Calu3 (cell line): ENCODE measurements around the gene MYO1H. TPM values are rescaled to one million over a fixed set of nuclear protein-coding genes. Genes with fewer than 3 reads are reported as not detected.

Experiments
- BruUV-seq: library from RNA; stranded (reverse); fragments of 400-500 nt; replicated peaks from 2 replicates; lab custom pipeline; 2021; lab: Mats Ljungman, UMichigan
- CTCF ChIA-PET: fragments of 300-600 bp; sonication (Branson Sonifier 250); formaldehyde crosslinking; loops from one replicate; lab custom pipeline; 2022; ENCODE audit warnings: antibody characterized with exemption; lab: Charles Lee
- DNase-seq: peaks from one replicate; pipeline ENCODE4 v3.0.0; 2022
- H3K27ac Mint-ChIP-seq: one replicate; pipeline ENCODE4 v1.8.0; 2022; ENCODE audit warnings: mixed read lengths; ENCODE audit not compliant: unreplicated experiment
- H3K27me3 Mint-ChIP-seq: one replicate; pipeline ENCODE4 v1.8.0; 2022; ENCODE audit warnings: mixed read lengths; ENCODE audit not compliant: unreplicated experiment
- H3K36me3 Mint-ChIP-seq: one replicate; pipeline ENCODE4 v1.8.0; 2022; ENCODE audit warnings: mild to moderate bottlenecking, moderate library complexity, mixed read lengths; ENCODE audit not compliant: insufficient read depth, unreplicated experiment
- H3K4me1 Mint-ChIP-seq: one replicate; pipeline ENCODE4 v1.8.0; 2022; ENCODE audit warnings: mild to moderate bottlenecking, low read depth, mixed read lengths; ENCODE audit not compliant: unreplicated experiment
- H3K4me3 Mint-ChIP-seq: one replicate; pipeline ENCODE4 v1.8.0; 2022; ENCODE audit warnings: mild to moderate bottlenecking, low read depth, moderate library complexity, mixed read lengths; ENCODE audit not compliant: unreplicated experiment
- H3K9me3 Mint-ChIP-seq: one replicate; pipeline ENCODE4 v1.8.0; 2022; ENCODE audit warnings: low read depth, mixed read lengths; ENCODE audit not compliant: unreplicated experiment
- intact Hi-C: fragments of 100-400 bp; cut with micrococcal nuclease; formaldehyde crosslinking; loops from one replicate; pipeline ENCODE4 v1.10.0; 2022; ENCODE audit not compliant: unreplicated experiment
- total RNA-seq: library from RNA; stranded (reverse); gene quantifications from 2 replicates; pipeline ENCODE4 v1.2.3, GENCODE V29; 2022
- TF ChIP-seq, protein P1 (sequence below): fragments of 200-600 bp; IDR thresholded peaks from one replicate; pipeline ENCODE4 v1.8.0; 2022; ENCODE audit warnings: antibody characterized with exemption; ENCODE audit not compliant: unreplicated experiment

MYO1H gene
- total RNA-seq, 1 experiment from 2014 or later, result not detected

DNA sequence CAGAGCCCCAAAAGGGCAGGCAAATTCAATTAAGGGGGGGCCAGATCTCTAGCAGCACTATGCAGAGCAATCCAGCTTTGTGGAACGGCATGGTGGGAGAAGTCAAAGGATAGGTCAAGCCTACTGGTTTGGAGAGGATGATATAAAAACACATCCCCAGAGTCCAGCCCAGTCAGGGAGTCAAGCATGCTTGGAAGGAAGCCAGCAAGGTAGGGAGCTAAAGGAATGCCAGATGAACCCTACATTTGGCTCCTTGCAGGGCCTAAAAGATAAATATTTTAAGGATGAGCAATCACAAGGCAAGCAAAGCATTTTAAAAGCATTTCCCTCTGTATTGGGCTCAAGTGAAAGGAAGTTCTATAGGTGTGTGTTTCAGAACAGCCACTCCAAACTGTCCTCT lies 108.0 kb downstream of the MYO1H start:
- H3K36me3 Mint-ChIP-seq, result peaks cover 50% of the 10 kb centered on the region
- intact Hi-C loops, result no loop called here
- H3K9me3 Mint-ChIP-seq, result no peaks in the 10 kb centered on the region
- TF ChIP-seq, protein P1, sequence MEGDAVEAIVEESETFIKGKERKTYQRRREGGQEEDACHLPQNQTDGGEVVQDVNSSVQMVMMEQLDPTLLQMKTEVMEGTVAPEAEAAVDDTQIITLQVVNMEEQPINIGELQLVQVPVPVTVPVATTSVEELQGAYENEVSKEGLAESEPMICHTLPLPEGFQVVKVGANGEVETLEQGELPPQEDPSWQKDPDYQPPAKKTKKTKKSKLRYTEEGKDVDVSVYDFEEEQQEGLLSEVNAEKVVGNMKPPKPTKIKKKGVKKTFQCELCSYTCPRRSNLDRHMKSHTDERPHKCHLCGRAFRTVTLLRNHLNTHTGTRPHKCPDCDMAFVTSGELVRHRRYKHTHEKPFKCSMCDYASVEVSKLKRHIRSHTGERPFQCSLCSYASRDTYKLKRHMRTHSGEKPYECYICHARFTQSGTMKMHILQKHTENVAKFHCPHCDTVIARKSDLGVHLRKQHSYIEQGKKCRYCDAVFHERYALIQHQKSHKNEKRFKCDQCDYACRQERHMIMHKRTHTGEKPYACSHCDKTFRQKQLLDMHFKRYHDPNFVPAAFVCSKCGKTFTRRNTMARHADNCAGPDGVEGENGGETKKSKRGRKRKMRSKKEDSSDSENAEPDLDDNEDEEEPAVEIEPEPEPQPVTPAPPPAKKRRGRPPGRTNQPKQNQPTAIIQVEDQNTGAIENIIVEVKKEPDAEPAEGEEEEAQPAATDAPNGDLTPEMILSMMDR, result no peak
- DNase-seq, result no peak
- peaks cover under 1% of the 10 kb centered on the region for H3K4me1 Mint-ChIP-seq
- H3K27ac Mint-ChIP-seq, result no peak overlapping the region
- H3K27me3 Mint-ChIP-seq, result no peaks in the 10 kb centered on the region
- CTCF ChIA-PET, result no interaction called here
- BruUV-seq, result no TSS peak
- no peak overlapping the region for H3K4me3 Mint-ChIP-seq

DNA sequence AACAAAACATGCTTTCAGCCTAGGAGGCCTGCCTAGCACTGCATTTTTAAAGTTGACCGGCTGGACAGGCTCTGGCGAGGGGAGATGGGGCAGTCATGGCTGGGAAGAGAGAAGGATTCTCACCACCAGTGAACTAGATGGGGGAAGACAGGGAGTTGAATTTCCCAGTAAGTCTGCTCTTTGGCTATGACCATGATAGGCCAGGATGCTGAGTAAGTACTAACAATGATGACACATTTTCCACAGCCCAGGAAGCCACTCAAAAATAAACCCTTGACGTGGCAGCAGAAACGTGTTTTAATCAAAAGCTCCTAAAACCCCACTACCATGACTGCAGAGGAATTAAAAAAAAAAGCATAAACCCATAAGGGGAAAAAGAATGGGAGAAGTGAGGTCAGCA lies 110.4 kb downstream of the MYO1H start:
- CTCF ChIA-PET, result no interaction called here
- peaks cover 58% of the 10 kb centered on the region for H3K36me3 Mint-ChIP-seq
- TF ChIP-seq, protein P1, result no peak
- H3K27ac Mint-ChIP-seq, result no peak overlapping the region
- H3K27me3 Mint-ChIP-seq, result no peaks in the 10 kb centered on the region
- H3K9me3 Mint-ChIP-seq, result no peaks in the 10 kb centered on the region
- peaks cover 24% of the 10 kb centered on the region for H3K4me1 Mint-ChIP-seq
- intact Hi-C loops, result no loop called here
- DNase-seq, result no peak
- no peak overlapping the region for H3K4me3 Mint-ChIP-seq
- no TSS peak for BruUV-seq

DNA sequence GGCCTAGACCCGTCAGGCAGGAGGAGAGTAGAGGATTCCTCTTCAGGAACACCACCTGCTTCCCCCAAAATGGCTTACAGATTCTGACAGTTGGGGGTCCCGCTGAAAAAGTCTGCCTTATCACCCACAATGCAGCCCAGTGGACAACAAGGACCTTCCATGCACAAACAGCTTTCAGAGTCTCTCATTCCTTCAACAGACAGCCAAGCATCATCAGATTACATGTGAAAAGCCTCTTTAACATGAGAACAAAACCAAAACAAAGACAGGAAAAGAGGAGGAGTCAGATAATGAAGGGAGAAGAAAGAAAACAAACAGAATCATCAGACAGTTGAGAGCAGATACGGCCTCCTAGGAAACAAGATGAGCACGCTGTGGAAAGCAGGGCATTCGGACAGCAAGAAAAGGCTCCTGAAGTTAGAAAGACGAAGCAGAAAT lies 111.1 kb downstream of the MYO1H start:
- CTCF ChIA-PET, result interaction anchor here (0.6 kb wide), 1 partner anchor 15 kb away, joined by 3 read pairs; no protein-coding TSS in a partner anchor
- TF ChIP-seq, protein P1, result no peak
- Mint-ChIP-seq H3K4me3 (no peak overlapping the region), H3K27me3 (no peaks in the 10 kb centered on the region), H3K9me3 (no peaks in the 10 kb centered on the region), H3K36me3 (peaks cover 65% of the 10 kb centered on the region), H3K27ac (peak overlapping the region; percentile 28), H3K4me1 (peaks cover 31% of the 10 kb centered on the region)
- BruUV-seq, result no TSS peak
- intact Hi-C loops, result no loop called here
- no peak for DNase-seq

DNA sequence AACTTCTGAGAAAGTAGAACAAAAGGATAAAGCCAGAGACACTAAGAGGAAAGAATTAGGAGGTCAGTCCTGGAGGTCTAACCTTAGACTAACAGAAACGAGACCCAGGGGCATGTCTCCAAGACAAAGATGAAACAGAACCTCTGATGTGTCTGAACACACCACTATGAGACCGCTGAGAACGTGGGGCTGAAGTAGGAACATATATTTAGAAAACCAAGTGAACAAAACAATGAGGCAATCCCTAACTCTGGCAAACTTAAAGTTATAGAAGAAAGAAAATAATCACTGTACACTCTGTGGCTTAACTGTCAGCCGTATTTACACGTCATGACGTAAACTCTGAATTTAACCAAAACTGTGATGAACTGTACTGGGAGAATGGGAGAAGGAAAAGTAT lies 111.5 kb downstream of the MYO1H start:
- BruUV-seq, result no TSS peak
- no peak overlapping the region for H3K4me3 Mint-ChIP-seq
- CTCF ChIA-PET, result no interaction called here
- H3K27me3 Mint-ChIP-seq, result no peaks in the 10 kb centered on the region
- TF ChIP-seq, protein P1, result no peak
- peaks cover 62% of the 10 kb centered on the region for H3K36me3 Mint-ChIP-seq
- no peak for DNase-seq
- intact Hi-C loops, result no loop called here
- H3K4me1 Mint-ChIP-seq, result peaks cover 36% of the 10 kb centered on the region
- H3K27ac Mint-ChIP-seq, result peak overlapping the region; percentile 28
- H3K9me3 Mint-ChIP-seq, result no peaks in the 10 kb centered on the region
